Measurements from ENCODE around the gene PLA2G2F.

The PLA2G2F gene

GRCh38 chr1:20167126-20167525 lies 28.0 kb downstream of the PLA2G2F start:
- in situ Hi-C loops (cut with HindIII; ENCODE audit: low sequenced_read_pairs), result loop anchor here (25.0 kb wide), 1 partner anchor 230 kb away; no protein-coding TSS in a partner anchor

- in situ Hi-C loops (cut with HindIII; ENCODE audit: low sequenced_read_pairs), result loop anchor here (25.0 kb wide), 1 partner anchor 232 kb away; no protein-coding TSS in a partner anchor
Observed at GRCh38 chr1:20168564-20169491, 29.7 kb downstream of the PLA2G2F start.

- in situ Hi-C loops (cut with HindIII; ENCODE audit: low sequenced_read_pairs), result loop anchor here (25.0 kb wide), 1 partner anchor 233 kb away; no protein-coding TSS in a partner anchor
Observed at GRCh38 chr1:20169932-20170331, 30.8 kb downstream of the PLA2G2F start.

GRCh38 chr1:20172033-20172590 lies 33.0 kb downstream of the PLA2G2F start:
- in situ Hi-C loops (cut with HindIII; ENCODE audit: low sequenced_read_pairs), result loop anchor here (25.0 kb wide), 1 partner anchor 235 kb away; no protein-coding TSS in a partner anchor

- in situ Hi-C loops (cut with HindIII; ENCODE audit: low sequenced_read_pairs), result loop anchor here (25.0 kb wide), 1 partner anchor 238 kb away; no protein-coding TSS in a partner anchor
Observed at GRCh38 chr1:20174937-20175666, 36.0 kb downstream of the PLA2G2F start.

- in situ Hi-C loops (cut with HindIII; ENCODE audit: low sequenced_read_pairs), result no loop called here
Observed at GRCh38 chr1:20178634-20179370, 39.7 kb downstream of the PLA2G2F start.

- in situ Hi-C loops (cut with HindIII; ENCODE audit: low sequenced_read_pairs), result no loop called here
Observed at GRCh38 chr1:20179371-20180128, 40.4 kb downstream of the PLA2G2F start.

GRCh38 chr1:20180129-20180843 lies 41.2 kb downstream of the PLA2G2F start:
- in situ Hi-C loops (cut with HindIII; ENCODE audit: low sequenced_read_pairs), result no loop called here

- in situ Hi-C loops (cut with HindIII; ENCODE audit: low sequenced_read_pairs), result no loop called here
Observed at GRCh38 chr1:20180844-20181207, 41.7 kb downstream of the PLA2G2F start.

GRCh38 chr1:20182415-20182814 lies 43.3 kb downstream of the PLA2G2F start:
- in situ Hi-C loops (cut with HindIII; ENCODE audit: low sequenced_read_pairs), result no loop called here

GRCh38 chr1:20183035-20183434 lies 43.9 kb downstream of the PLA2G2F start:
- in situ Hi-C loops (cut with HindIII; ENCODE audit: low sequenced_read_pairs), result no loop called here

- in situ Hi-C loops (cut with HindIII; ENCODE audit: low sequenced_read_pairs), result no loop called here
Observed at GRCh38 chr1:20183616-20184271, 44.6 kb downstream of the PLA2G2F start.

GRCh38 chr1:20184481-20184900 lies 45.4 kb downstream of the PLA2G2F start:
- in situ Hi-C loops (cut with HindIII; ENCODE audit: low sequenced_read_pairs), result no loop called here

- in situ Hi-C loops (cut with HindIII; ENCODE audit: low sequenced_read_pairs), result no loop called here
Observed at GRCh38 chr1:20184997-20185833, 46.1 kb downstream of the PLA2G2F start.

GRCh38 chr1:20185834-20186782 lies 47.0 kb downstream of the PLA2G2F start, which contains the start of the genes PLA2G2C and UBXN10:
Gene PLA2G2C, minus strand, starts transcription at chr1:20186518. Its CDS starts 9,155 bp downstream, at chr1:20177363.
Gene UBXN10, plus strand, starts transcription at chr1:20186096. Its CDS starts 4,466 bp downstream, at chr1:20190562.
- in situ Hi-C loops (cut with HindIII; ENCODE audit: low sequenced_read_pairs), result no loop called here

- in situ Hi-C loops (cut with HindIII; ENCODE audit: low sequenced_read_pairs), result no loop called here
Observed at GRCh38 chr1:20187103-20187812, 48.1 kb downstream of the PLA2G2F start.
